Suprapubic skin (tissue), 4 donors: ENCODE results near the gene ZFHX3. TPM values are rescaled to one million over a fixed set of nuclear protein-coding genes. Genes with fewer than 3 reads are reported as not detected.
"Not testable (repeated sequence)": the region's sequence is repeated elsewhere in the genome, so short reads cannot be mapped to it uniquely, and the experiment has no call there.

Experiments used
- DNase-seq, 2 donors: peaks; one replicate each; pipeline ENCODE4 v3.0.0-alpha.2; 2019; ENCODE audit warnings: low spot score in 2 of 2
- H3K27ac ChIP-seq: fragments of 200-600 bp; sonication (generic); one replicate; pipeline ENCODE4 v1.5.1; 2019
- H3K27me3 ChIP-seq: fragments of 200-600 bp; sonication (generic); one replicate; pipeline ENCODE4 v1.5.1; 2019
- H3K36me3 ChIP-seq: fragments of 200-600 bp; sonication (generic); one replicate; pipeline ENCODE4 v1.5.1; 2019
- H3K4me1 ChIP-seq: fragments of 200-600 bp; sonication (generic); one replicate; pipeline ENCODE4 v1.5.1; 2019
- H3K4me3 ChIP-seq: fragments of 200-600 bp; sonication (generic); one replicate; pipeline ENCODE4 v1.5.1; 2019; ENCODE audit warnings: mild to moderate bottlenecking
- H3K9me3 ChIP-seq: fragments of 200-600 bp; sonication (generic); one replicate; pipeline ENCODE4 v1.5.1; 2019
- CTCF ChIP-seq, 2 donors: fragments of 200-600 bp in 1 of 2; fragments of 450-650 bp in 1 of 2; sonication (generic) in 1 of 2; IDR thresholded peaks; one replicate each; pipeline ENCODE4 v1.5.1; 2016 to 2019; ENCODE audit warnings: antibody characterized with exemption in 2 of 2, mild to moderate bottlenecking in 1 of 2, moderate library complexity in 1 of 2
- EP300 ChIP-seq: sonication (generic); formaldehyde crosslinking; IDR thresholded peaks from one replicate; pipeline ENCODE4 v1.6.1; 2017; ENCODE audit warnings: antibody characterized with exemption
- POLR2A ChIP-seq, 2 donors: fragments of 450-650 bp; IDR thresholded peaks; one replicate each; pipeline ENCODE4 v1.6.1; 2017; ENCODE audit warnings: antibody characterized with exemption in 2 of 2, mild to moderate bottlenecking in 2 of 2, moderate library complexity in 2 of 2
- POLR2AphosphoS5 ChIP-seq, 3 donors: sonication (generic); formaldehyde crosslinking; IDR thresholded peaks; one replicate each; pipeline ENCODE4 v1.6.1; 2017; ENCODE audit warnings: antibody characterized with exemption in 3 of 3
- WGBS: methylation state at CpG from one replicate; pipeline ENCODE4 v1.1.5; 2018; 5-methylcytosine and 5-hydroxymethylcytosine counted together
- total RNA-seq, 4 donors: library from RNA; depleted of rRNA; stranded (reverse); fragments of >200 nt; gene quantifications; one replicate each; pipeline ENCODE4 v1.1.0, GENCODE V29; 2016

ZFHX3 gene
- total RNA-seq, 4 donors from 2014 or later: 10.4 to 16.1 (median 12.8) TPM

GRCh38 chr16:73010150-73010676 lies 37.7 kb downstream of the ZFHX3 start:
- WGBS: 50% methylated on average over 12 of the region's 12 CpGs
- Histone ChIP-seq H3K4me3 (no peak overlapping the region), H3K9me3 (no peaks in the 10 kb centered on the region), H3K27me3 (no peaks in the 10 kb centered on the region), H3K4me1 (peaks cover 9% of the 10 kb centered on the region), H3K27ac (no peak overlapping the region), H3K36me3 (no peaks in the 10 kb centered on the region)
- peak in 1 of 2 donors; percentile 51 for DNase-seq
- TF ChIP-seq POLR2AphosphoS5 (IDR thresholded peaks at IDR 0.05) (no peak), CTCF (IDR thresholded peaks at IDR 0.05) (no peak), EP300 (no peak), POLR2A (IDR thresholded peaks at IDR 0.05) (no peak)

GRCh38 chr16:73009710-73010109 lies 38.2 kb downstream of the ZFHX3 start:
- H3K27ac ChIP-seq: not testable (repeated sequence)

GRCh38 chr16:73006026-73006425 lies 41.9 kb downstream of the ZFHX3 start:
- no peak overlapping the region for H3K4me3 ChIP-seq
- H3K27me3 ChIP-seq: no peaks in the 10 kb centered on the region
- no peak for DNase-seq
- no peaks in the 10 kb centered on the region for H3K9me3 ChIP-seq
- WGBS: 95% methylated on average over 2 of the region's 2 CpGs
- H3K36me3 ChIP-seq: no peaks in the 10 kb centered on the region
- H3K27ac ChIP-seq: no peak overlapping the region
- peaks cover 7% of the 10 kb centered on the region for H3K4me1 ChIP-seq
- TF ChIP-seq CTCF (IDR thresholded peaks at IDR 0.05) (no peak), EP300 (no peak), POLR2AphosphoS5 (IDR thresholded peaks at IDR 0.05) (no peak), POLR2A (IDR thresholded peaks at IDR 0.05) (no peak)

More at GRCh38 chr16:73009710-73010109, 38.2 kb downstream of the ZFHX3 start:
- not testable (repeated sequence) for H3K27me3 ChIP-seq, H3K36me3 ChIP-seq, H3K9me3 ChIP-seq, H3K4me3 ChIP-seq, H3K4me1 ChIP-seq
- 89% methylated on average over 11 of the region's 11 CpGs for WGBS
- peak in 1 of 2 donors; percentile 10 for DNase-seq

- Histone ChIP-seq H3K27me3 (no peaks in the 10 kb centered on the region), H3K9me3 (no peaks in the 10 kb centered on the region), H3K4me1 (peaks cover 27% of the 10 kb centered on the region), H3K27ac (no peak overlapping the region), H3K36me3 (no peaks in the 10 kb centered on the region), H3K4me3 (no peak overlapping the region)
- WGBS: 83% methylated on average over 2 of the region's 2 CpGs
- TF ChIP-seq CTCF (IDR thresholded peaks at IDR 0.05): no peak
- TF ChIP-seq POLR2AphosphoS5 (IDR thresholded peaks at IDR 0.05): no peak
- TF ChIP-seq POLR2A (IDR thresholded peaks at IDR 0.05): no peak
- TF ChIP-seq EP300: no peak
- no peak for DNase-seq
Measured at GRCh38 chr16:73002866-73003265, 45.1 kb downstream of the ZFHX3 start.

GRCh38 chr16:73000907-73001521 lies 46.9 kb downstream of the ZFHX3 start:
- no peak for TF ChIP-seq POLR2A (IDR thresholded peaks at IDR 0.05)
- TF ChIP-seq CTCF (IDR thresholded peaks at IDR 0.05): no peak
- no peak for TF ChIP-seq EP300
- no peak for TF ChIP-seq POLR2AphosphoS5 (IDR thresholded peaks at IDR 0.05)
- DNase-seq: peak in 1 of 2 donors; percentile 25
- Histone ChIP-seq H3K27me3 (no peaks in the 10 kb centered on the region), H3K36me3 (no peaks in the 10 kb centered on the region), H3K4me3 (no peak overlapping the region), H3K27ac (peak overlapping the region; percentile 67), H3K4me1 (peaks cover 45% of the 10 kb centered on the region), H3K9me3 (no peaks in the 10 kb centered on the region)
- 79% methylated on average over 4 of the region's 7 CpGs for WGBS
